Prostate gland (tissue), 2 donors: ENCODE results near the gene KLF5.

Experiments used
- POLR2A ChIP-seq: fragments of 450-650 bp; IDR thresholded peaks from one replicate; pipeline ENCODE4 v1.6.1; 2016; ENCODE audit warnings: antibody characterized with exemption, mild to moderate bottlenecking
- POLR2AphosphoS5 ChIP-seq: sonication (generic); formaldehyde crosslinking; IDR thresholded peaks from one replicate; pipeline ENCODE4 v1.6.1; 2017; ENCODE audit warnings: antibody characterized with exemption
- TF ChIP-seq, protein P1 (sequence below), 4 experiments: fragments of 200-600 bp in 2 of 4; fragments of 450-650 bp in 2 of 4; sonication (generic) in 2 of 4; IDR thresholded peaks; 1 replicate in 3 of 4; 2 replicates in 1 of 4; pipeline ENCODE4 v1.5.1; 2016 to 2019; ENCODE audit warnings: antibody characterized with exemption in 4 of 4, mild to moderate bottlenecking in 2 of 4, moderate library complexity in 2 of 4

DNA sequence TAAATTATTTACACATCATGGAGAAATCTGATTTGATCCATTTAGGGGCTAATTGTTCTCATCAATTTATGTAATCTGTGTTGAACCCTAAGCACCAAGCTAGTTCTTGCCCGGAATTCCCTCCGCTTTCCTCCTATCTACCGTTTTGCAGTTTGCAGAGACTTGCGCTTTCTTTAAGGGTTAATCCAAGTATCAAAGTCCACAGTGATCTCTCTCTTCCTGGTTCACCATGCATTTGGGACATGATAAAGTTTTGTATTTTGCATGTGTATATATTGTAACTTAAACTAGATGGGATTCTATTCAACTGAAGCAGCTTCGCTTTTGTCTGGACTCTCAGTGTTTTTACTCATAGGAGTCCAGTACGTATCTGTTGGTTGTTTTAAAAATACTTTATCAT, 13.8 kb upstream of the KLF5 start:
- TF ChIP-seq, protein P1, sequence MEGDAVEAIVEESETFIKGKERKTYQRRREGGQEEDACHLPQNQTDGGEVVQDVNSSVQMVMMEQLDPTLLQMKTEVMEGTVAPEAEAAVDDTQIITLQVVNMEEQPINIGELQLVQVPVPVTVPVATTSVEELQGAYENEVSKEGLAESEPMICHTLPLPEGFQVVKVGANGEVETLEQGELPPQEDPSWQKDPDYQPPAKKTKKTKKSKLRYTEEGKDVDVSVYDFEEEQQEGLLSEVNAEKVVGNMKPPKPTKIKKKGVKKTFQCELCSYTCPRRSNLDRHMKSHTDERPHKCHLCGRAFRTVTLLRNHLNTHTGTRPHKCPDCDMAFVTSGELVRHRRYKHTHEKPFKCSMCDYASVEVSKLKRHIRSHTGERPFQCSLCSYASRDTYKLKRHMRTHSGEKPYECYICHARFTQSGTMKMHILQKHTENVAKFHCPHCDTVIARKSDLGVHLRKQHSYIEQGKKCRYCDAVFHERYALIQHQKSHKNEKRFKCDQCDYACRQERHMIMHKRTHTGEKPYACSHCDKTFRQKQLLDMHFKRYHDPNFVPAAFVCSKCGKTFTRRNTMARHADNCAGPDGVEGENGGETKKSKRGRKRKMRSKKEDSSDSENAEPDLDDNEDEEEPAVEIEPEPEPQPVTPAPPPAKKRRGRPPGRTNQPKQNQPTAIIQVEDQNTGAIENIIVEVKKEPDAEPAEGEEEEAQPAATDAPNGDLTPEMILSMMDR (IDR thresholded peaks at IDR 0.05), result no peak
- no peak for TF ChIP-seq POLR2AphosphoS5
- TF ChIP-seq POLR2A, result no peak
